ENCODE measurements around the gene OR4X1. TPM values are rescaled to one million over a fixed set of nuclear protein-coding genes. Genes with fewer than 3 reads are reported as not detected.

The OR4X1 gene
- total RNA-seq, 4 donors from 2014 or later, result not detected

DNA sequence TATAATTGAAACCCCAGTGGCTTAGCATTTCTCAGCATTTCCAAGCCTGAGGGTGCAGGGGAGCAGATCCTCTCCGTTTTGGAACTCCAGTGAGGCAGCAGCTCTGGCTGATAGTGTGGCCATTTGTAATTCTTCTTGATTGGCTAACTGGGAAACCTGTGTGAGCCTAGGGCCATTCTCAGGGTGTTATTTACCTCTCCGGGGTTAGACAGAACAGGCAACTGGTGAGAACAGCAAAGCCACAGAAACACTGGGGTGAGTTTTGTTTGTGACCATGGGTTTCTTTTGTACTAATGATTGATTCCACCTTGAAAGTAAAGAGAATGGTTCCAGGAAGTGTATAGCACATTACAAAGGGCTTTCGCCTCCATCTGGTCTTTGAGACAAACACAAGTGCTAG, 21.2 kb upstream of the OR4X1 start:
- no peaks in the 10 kb centered on the region for H3K36me3 ChIP-seq
- no peak overlapping the region for H3K27ac ChIP-seq
- no peak for DNase-seq
- in situ Hi-C loops (cut with MboI; ENCODE audit: low sequenced_read_pairs in 4 of 4) (no loop called here), intact Hi-C loops (cut with DNase I; ENCODE audit: low total_unique reads) (no loop called here)
- no peak for ATAC-seq
- H3K27me3 ChIP-seq, result no peaks in the 10 kb centered on the region
- H3K9me3 ChIP-seq, result peaks cover 0 to 5% (median 0%) of the 10 kb centered on the region in 3 donors
- H3K4me1 ChIP-seq, result no peaks in the 10 kb centered on the region
- no peak overlapping the region for H3K4me3 ChIP-seq
- TF ChIP-seq POLR2A (IDR thresholded peaks at IDR 0.05), result no peak
- TF ChIP-seq, protein P1, sequence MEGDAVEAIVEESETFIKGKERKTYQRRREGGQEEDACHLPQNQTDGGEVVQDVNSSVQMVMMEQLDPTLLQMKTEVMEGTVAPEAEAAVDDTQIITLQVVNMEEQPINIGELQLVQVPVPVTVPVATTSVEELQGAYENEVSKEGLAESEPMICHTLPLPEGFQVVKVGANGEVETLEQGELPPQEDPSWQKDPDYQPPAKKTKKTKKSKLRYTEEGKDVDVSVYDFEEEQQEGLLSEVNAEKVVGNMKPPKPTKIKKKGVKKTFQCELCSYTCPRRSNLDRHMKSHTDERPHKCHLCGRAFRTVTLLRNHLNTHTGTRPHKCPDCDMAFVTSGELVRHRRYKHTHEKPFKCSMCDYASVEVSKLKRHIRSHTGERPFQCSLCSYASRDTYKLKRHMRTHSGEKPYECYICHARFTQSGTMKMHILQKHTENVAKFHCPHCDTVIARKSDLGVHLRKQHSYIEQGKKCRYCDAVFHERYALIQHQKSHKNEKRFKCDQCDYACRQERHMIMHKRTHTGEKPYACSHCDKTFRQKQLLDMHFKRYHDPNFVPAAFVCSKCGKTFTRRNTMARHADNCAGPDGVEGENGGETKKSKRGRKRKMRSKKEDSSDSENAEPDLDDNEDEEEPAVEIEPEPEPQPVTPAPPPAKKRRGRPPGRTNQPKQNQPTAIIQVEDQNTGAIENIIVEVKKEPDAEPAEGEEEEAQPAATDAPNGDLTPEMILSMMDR (IDR thresholded peaks at IDR 0.05 in 4 of 5, conservative IDR thresholded peaks at IDR 0.05 in 1 of 5), result no peak

- no peak for TF ChIP-seq POLR2A (IDR thresholded peaks at IDR 0.05)
- TF ChIP-seq, protein P1 (IDR thresholded peaks at IDR 0.05 in 4 of 5, conservative IDR thresholded peaks at IDR 0.05 in 1 of 5), result no peak
- no peaks in the 10 kb centered on the region for H3K27me3 ChIP-seq
- peaks cover 0 to 5% (median 0%) of the 10 kb centered on the region in 3 donors for H3K9me3 ChIP-seq
- DNase-seq (no peak), ATAC-seq (no peak)
- intact Hi-C loops (cut with DNase I; ENCODE audit: low total_unique reads) (loop anchor here (2.0 kb wide), 1 partner anchor 34 kb away; no protein-coding TSS in a partner anchor), in situ Hi-C loops (cut with MboI; ENCODE audit: low sequenced_read_pairs in 4 of 4) (no loop called here)
- no peak within 1 kb of the TSS for H3K4me3 ChIP-seq
- no peaks in the 10 kb centered on the region for H3K36me3 ChIP-seq
- no peaks in the 10 kb centered on the region for H3K4me1 ChIP-seq
- no peak within 1 kb of the TSS for H3K27ac ChIP-seq
These were observed 18.9 kb upstream of the OR4X1 start, which contains the start of gene OR4X2 for GRCh38 chr11:48244804-48245203. TSS of gene OR4X2 (plus strand) at chr11:48245104. CDS start at chr11:48245104, 0 bp downstream.

- ATAC-seq (no peak), DNase-seq (no peak)
- peaks cover 0 to 5% (median 0%) of the 10 kb centered on the region in 3 donors for H3K9me3 ChIP-seq
- in situ Hi-C loops (cut with MboI; ENCODE audit: low sequenced_read_pairs in 4 of 4) (no loop called here), intact Hi-C loops (cut with DNase I; ENCODE audit: low total_unique reads) (no loop called here)
- no peaks in the 10 kb centered on the region for H3K36me3 ChIP-seq
- no peaks in the 10 kb centered on the region for H3K4me1 ChIP-seq
- no peak overlapping the region for H3K27ac ChIP-seq
- no peaks in the 10 kb centered on the region for H3K27me3 ChIP-seq
- H3K4me3 ChIP-seq, result no peak overlapping the region
- TF ChIP-seq, protein P1 (IDR thresholded peaks at IDR 0.05 in 4 of 5, conservative IDR thresholded peaks at IDR 0.05 in 1 of 5), result no peak
- no peak for TF ChIP-seq POLR2A (IDR thresholded peaks at IDR 0.05)
These were observed 14.8 kb upstream of the OR4X1 start for GRCh38 chr11:48248902-48249301.

DNA sequence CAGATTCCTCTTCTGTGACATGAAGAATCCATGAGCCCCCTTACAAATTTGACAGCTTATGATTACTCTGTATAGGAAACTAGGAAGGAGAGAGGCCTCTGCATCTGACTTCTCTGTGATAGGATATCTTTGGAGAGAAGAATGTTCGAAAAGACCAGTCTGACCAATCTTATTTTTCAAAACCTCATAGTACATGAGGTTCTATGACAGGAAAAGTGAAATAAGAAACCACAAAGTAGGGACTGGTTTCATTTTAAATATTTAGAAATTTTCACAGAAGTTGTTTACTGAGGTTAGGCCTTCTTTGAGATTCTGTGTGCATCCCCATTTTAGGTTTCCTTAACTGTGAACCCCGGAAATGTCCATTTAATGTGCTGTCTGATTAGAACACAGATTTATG, 2.1 kb upstream of the OR4X1 start:
- H3K4me1 ChIP-seq, result no peaks in the 10 kb centered on the region
- H3K9me3 ChIP-seq, result no peaks in the 10 kb centered on the region
- ATAC-seq (no peak), DNase-seq (no peak)
- no peak overlapping the region for H3K27ac ChIP-seq
- no peaks in the 10 kb centered on the region for H3K27me3 ChIP-seq
- in situ Hi-C loops (cut with MboI; ENCODE audit: low sequenced_read_pairs in 4 of 4) (no loop called here), intact Hi-C loops (cut with DNase I; ENCODE audit: low total_unique reads) (no loop called here)
- TF ChIP-seq, protein P1 (IDR thresholded peaks at IDR 0.05 in 4 of 5, conservative IDR thresholded peaks at IDR 0.05 in 1 of 5), result no peak
- TF ChIP-seq POLR2A (IDR thresholded peaks at IDR 0.05), result no peak
- no peak overlapping the region for H3K4me3 ChIP-seq
- no peaks in the 10 kb centered on the region for H3K36me3 ChIP-seq

GRCh38 chr11:48270621-48271020, 7.0 kb downstream of the OR4X1 start:
- no peak for TF ChIP-seq POLR2A (IDR thresholded peaks at IDR 0.05)
- TF ChIP-seq, protein P1 (IDR thresholded peaks at IDR 0.05 in 4 of 5, conservative IDR thresholded peaks at IDR 0.05 in 1 of 5), result no peak
- DNase-seq (no peak), ATAC-seq (no peak)
- in situ Hi-C loops (cut with MboI; ENCODE audit: low sequenced_read_pairs in 4 of 4) (no loop called here), intact Hi-C loops (cut with DNase I; ENCODE audit: low total_unique reads) (no loop called here)
- no peaks in the 10 kb centered on the region for H3K4me1 ChIP-seq
- no peaks in the 10 kb centered on the region for H3K36me3 ChIP-seq
- H3K27me3 ChIP-seq, result no peaks in the 10 kb centered on the region
- no peaks in the 10 kb centered on the region for H3K9me3 ChIP-seq
- no peak overlapping the region for H3K4me3 ChIP-seq
- H3K27ac ChIP-seq, result no peak overlapping the region

All from gastrocnemius medialis (tissue), 4 donors.